ENCODE data around the gene RXRG.

The RXRG gene

GRCh38 chr1:165408518-165408917 lies 36.4 kb downstream of the RXRG start:
- DNase-seq (ENCODE audit: low spot score) = no peak

- no peak for DNase-seq (ENCODE audit: low spot score)
These were observed 37.5 kb downstream of the RXRG start for GRCh38 chr1:165407398-165407797.

GRCh38 chr1:165403835-165404482 lies 41.0 kb downstream of the RXRG start:
- no peak for DNase-seq (ENCODE audit: low spot score)

GRCh38 chr1:165402517-165403111 lies 42.3 kb downstream of the RXRG start:
- DNase-seq (ENCODE audit: low spot score) = no peak

GRCh38 chr1:165397944-165398343 lies 47.0 kb downstream of the RXRG start:
- no peak for DNase-seq (ENCODE audit: low spot score)

- no peak for DNase-seq (ENCODE audit: low spot score)
These were observed 49.0 kb downstream of the RXRG start for GRCh38 chr1:165395901-165396300.

GRCh38 chr1:165395478-165395877 lies 49.4 kb downstream of the RXRG start:
- DNase-seq (ENCODE audit: low spot score) = no peak

- peak; percentile 56 for DNase-seq (ENCODE audit: low spot score)
These were observed 52.0 kb downstream of the RXRG start for GRCh38 chr1:165392634-165393571.

GRCh38 chr1:165389609-165390008 lies 55.3 kb downstream of the RXRG start:
- no peak for DNase-seq (ENCODE audit: low spot score)

GRCh38 chr1:165387961-165388360 lies 57.0 kb downstream of the RXRG start:
- no peak for DNase-seq (ENCODE audit: low spot score)

- DNase-seq (ENCODE audit: low spot score) = no peak
These were observed 57.4 kb downstream of the RXRG start for GRCh38 chr1:165387505-165387904.

GRCh38 chr1:165383599-165384405 lies 61.1 kb downstream of the RXRG start:
- DNase-seq (ENCODE audit: low spot score) = no peak

GRCh38 chr1:165383067-165383466 lies 61.9 kb downstream of the RXRG start:
- DNase-seq (ENCODE audit: low spot score) = no peak

GRCh38 chr1:165381745-165382505 lies 63.0 kb downstream of the RXRG start:
- DNase-seq (ENCODE audit: low spot score) = no peak

GRCh38 chr1:165376811-165377311 lies 68.1 kb downstream of the RXRG start:
- DNase-seq (ENCODE audit: low spot score) = no peak

- peak; percentile 70 for DNase-seq (ENCODE audit: low spot score)
These were observed 68.7 kb downstream of the RXRG start for GRCh38 chr1:165376041-165376810.

GRCh38 chr1:165375623-165376022 lies 69.3 kb downstream of the RXRG start:
- DNase-seq (ENCODE audit: low spot score) = no peak

GRCh38 chr1:165371588-165372225 lies 73.2 kb downstream of the RXRG start:
- no peak for DNase-seq (ENCODE audit: low spot score)

GRCh38 chr1:165369255-165369848 lies 75.6 kb downstream of the RXRG start:
- peak; percentile 27 for DNase-seq (ENCODE audit: low spot score)
